BJ (cell line): Measurements from ENCODE around the gene CWC25. TPM values are rescaled to one million over a fixed set of nuclear protein-coding genes. Genes with fewer than 3 reads are reported as not detected.

ENCODE experiments used
- CTCF ChIA-PET: fragments of 350-600 bp; formaldehyde crosslinking; extraction: SDS; loops from one replicate; lab custom pipeline; 2021; ENCODE audit warnings: antibody characterized with exemption, inconsistent platforms; lab: Yijun Ruan, JAX
- POLR2A ChIA-PET: fragments of 300-600 bp; sonication (Branson Sonifier 250); formaldehyde crosslinking; extraction: SDS; loops from one replicate; lab custom pipeline; 2021; ENCODE audit warnings: antibody characterized with exemption; lab: Charles Lee
- DNase-seq: peaks from one replicate; pipeline ENCODE4 v3.0.0-alpha.2; 2011; ENCODE audit warnings: low read depth
- H3K27me3 ChIP-seq: 2 replicates; pipeline ENCODE4 v1.6.0; 2011; ENCODE audit warnings: low read length; ENCODE audit not compliant: control insufficient read depth, insufficient read depth
- H3K36me3 ChIP-seq: 2 replicates; pipeline ENCODE4 v1.5.1; 2011; ENCODE audit warnings: low read length; ENCODE audit not compliant: control insufficient read depth, insufficient read depth
- H3K4me3 ChIP-seq: 2 replicates; pipeline ENCODE4 v1.5.1; 2011; ENCODE audit warnings: low read depth, mild to moderate bottlenecking, control low read depth, low read length
- polyA plus RNA-seq: library from polyadenylated mRNA; depleted of rRNA; stranded (reverse); fragments of >200 nt; gene quantifications from 2 replicates; pipeline ENCODE4 v1.2.3, GENCODE V29; 2011
- TF ChIP-seq, protein P1 (sequence below): IDR thresholded peaks from 2 replicates; pipeline ENCODE4 v1.5.1; 2011; ENCODE audit warnings: low read depth, mild to moderate bottlenecking, control low read depth, inconsistent platforms, low read length, moderate library complexity; ENCODE audit not compliant: insufficient read depth

Gene CWC25
- polyA plus RNA-seq, 1 experiment: 14.5 TPM

DNA sequence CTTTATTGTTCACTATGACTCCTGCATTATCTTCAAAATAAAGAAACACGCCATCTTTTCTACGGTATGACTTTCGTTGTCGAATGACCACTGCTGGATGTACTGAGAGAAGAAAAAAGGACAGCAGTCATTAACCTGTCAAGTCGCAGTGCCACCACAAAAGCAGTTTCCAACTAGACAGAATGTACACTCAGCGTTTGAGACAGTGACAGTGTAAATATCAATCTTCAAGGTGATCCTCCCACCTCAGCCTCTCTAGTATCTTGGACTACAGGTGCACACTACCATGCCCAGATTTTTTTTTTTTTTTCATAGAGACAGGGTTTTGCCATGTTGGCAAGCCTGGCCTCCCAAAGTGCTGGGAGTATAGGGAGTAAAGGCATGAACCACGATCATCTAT is 25.3 kb upstream of the CWC25 start:
- TF ChIP-seq, protein P1, sequence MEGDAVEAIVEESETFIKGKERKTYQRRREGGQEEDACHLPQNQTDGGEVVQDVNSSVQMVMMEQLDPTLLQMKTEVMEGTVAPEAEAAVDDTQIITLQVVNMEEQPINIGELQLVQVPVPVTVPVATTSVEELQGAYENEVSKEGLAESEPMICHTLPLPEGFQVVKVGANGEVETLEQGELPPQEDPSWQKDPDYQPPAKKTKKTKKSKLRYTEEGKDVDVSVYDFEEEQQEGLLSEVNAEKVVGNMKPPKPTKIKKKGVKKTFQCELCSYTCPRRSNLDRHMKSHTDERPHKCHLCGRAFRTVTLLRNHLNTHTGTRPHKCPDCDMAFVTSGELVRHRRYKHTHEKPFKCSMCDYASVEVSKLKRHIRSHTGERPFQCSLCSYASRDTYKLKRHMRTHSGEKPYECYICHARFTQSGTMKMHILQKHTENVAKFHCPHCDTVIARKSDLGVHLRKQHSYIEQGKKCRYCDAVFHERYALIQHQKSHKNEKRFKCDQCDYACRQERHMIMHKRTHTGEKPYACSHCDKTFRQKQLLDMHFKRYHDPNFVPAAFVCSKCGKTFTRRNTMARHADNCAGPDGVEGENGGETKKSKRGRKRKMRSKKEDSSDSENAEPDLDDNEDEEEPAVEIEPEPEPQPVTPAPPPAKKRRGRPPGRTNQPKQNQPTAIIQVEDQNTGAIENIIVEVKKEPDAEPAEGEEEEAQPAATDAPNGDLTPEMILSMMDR: no peak
- H3K36me3 ChIP-seq: peaks cover 9% of the 10 kb centered on the region
- no peaks in the 10 kb centered on the region for H3K27me3 ChIP-seq
- ChIA-PET CTCF (no interaction called here), POLR2A (no interaction called here)
- DNase-seq: no peak
- H3K4me3 ChIP-seq: no peak overlapping the region

DNA sequence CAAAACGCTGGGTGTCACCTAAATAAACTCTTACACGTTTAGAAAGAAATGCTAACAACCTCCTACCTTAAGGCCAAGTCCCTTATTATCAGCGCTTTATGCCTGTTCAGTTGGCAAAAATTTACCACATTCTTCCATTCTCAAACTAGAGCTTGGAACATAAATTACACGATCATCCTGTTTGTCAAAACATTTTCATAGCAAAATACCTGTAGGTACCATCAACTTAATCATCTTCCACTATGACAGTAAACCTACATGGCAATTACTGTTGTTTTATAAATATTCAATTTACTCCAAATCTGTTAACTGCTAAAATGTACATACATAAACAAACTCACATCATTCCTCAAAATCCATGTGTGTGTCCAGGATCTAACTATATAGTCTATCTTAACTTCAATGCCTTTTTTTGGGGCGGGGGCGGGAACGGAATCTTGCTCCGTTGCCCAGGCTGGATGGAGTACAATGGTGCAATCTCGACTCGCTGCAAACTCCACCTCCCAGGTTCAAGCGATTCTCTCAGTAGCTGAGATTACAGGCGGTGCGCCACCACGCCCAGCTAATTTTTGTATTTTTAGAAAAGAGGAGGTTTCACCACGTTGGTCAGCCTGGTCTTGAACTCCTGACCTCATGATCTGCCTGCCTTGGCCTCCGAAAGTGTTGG is 24.0 kb upstream of the CWC25 start:
- Histone ChIP-seq H3K36me3 (peaks cover 9% of the 10 kb centered on the region), H3K4me3 (no peak overlapping the region), H3K27me3 (no peaks in the 10 kb centered on the region)
- TF ChIP-seq, protein P1: no peak
- ChIA-PET POLR2A (interaction anchor here (0.5 kb wide), 1 partner anchor 54 kb away, joined by 5 read pairs; no protein-coding TSS in a partner anchor), CTCF (interaction anchor here (1.3 kb wide), 1 partner anchor 11 kb away, joined by 4 read pairs; no protein-coding TSS in a partner anchor)
- DNase-seq: no peak

DNA sequence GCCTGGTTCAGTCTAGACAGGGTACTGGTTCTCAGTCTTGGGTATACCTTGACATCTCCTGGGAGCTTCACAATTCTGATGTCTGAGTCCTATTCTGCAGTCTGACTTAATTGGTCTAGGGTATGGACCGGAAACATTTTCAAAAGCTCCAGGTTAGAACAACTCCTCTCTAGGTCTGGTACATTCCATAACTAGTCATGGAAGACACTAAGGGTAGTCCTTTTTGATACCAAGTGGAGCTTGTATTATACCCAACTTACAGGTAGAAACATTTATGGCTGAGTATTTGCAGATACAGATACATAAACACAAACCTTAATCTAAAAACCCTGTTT is 23.4 kb upstream of the CWC25 start:
- H3K27me3 ChIP-seq: no peaks in the 10 kb centered on the region
- H3K4me3 ChIP-seq: no peak overlapping the region
- CTCF ChIA-PET: interaction anchor here (0.7 to 1.3 kb wide), 2 partner anchors 10 to 304 kb away, joined by 3 to 4 read pairs; no protein-coding TSS in a partner anchor
- POLR2A ChIA-PET: interaction anchor here (0.5 kb wide), 1 partner anchor 54 kb away, joined by 5 read pairs; no protein-coding TSS in a partner anchor
- peaks cover 9% of the 10 kb centered on the region for H3K36me3 ChIP-seq
- TF ChIP-seq, protein P1: no peak
- DNase-seq: no peak

DNA sequence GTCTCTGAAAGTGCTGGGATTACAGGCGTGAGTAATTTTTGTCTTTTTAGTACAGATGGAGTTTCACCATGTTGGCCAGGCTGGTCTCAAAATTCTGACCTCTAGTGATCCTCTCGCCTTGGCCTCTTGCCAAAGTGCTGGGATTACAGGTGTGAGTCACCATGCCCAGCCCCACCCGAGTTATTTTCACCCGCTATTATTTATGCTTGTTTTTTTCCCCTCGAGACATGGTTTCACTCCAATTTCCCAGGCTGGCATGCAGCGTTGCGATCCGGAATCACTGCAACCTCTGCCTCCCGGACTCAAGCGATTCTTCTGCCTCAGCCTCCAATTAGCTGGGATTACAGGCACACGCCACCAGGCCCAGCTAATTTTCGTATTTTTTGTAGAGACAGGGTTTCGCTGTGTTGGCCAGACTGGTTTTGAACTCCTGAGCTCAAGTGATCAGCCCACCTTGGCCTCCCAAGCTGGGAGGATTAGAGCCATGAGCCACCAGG is 19.2 kb upstream of the CWC25 start:
- H3K27me3 ChIP-seq: no peaks in the 10 kb centered on the region
- H3K4me3 ChIP-seq: no peak overlapping the region
- peaks cover 4% of the 10 kb centered on the region for H3K36me3 ChIP-seq
- ChIA-PET CTCF (no interaction called here), POLR2A (interaction anchor here (0.6 kb wide), 1 partner anchor 320 kb away, joined by 3 read pairs; no protein-coding TSS in a partner anchor)
- no peak for DNase-seq
- TF ChIP-seq, protein P1: no peak

DNA sequence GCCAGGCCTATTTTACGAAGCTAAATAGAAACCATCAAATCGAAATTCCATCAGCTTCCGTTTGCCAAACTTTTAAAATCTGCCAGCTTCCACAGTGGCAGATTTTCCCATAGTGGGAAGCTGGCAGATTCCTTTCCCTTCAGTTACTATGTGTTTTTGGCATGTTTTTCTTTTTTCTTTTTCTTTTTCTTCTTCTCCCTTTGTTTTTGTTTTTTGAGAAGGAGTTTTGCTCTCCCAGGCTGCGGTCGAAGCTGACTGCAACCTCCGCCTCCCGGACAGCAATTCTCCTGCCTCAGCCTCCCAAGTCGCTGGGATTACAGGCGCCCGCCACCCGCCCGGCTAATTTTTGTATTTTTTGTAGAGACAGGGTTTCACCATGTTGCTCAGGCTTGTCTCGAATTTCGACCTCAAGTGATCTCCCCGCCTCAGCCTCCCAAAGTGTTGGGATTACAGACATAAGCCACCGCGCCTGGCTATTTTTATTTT is 684 bp upstream of the CWC25 start:
- TF ChIP-seq, protein P1: no peak
- ChIA-PET CTCF (no interaction called here), POLR2A (no interaction called here)
- Histone ChIP-seq H3K36me3 (peaks cover 3% of the 10 kb centered on the region), H3K27me3 (no peaks in the 10 kb centered on the region), H3K4me3 (peak overlapping the region; percentile 71)
- no peak for DNase-seq
